H1 (cell line): ENCODE data around the gene PSD2. TPM values are rescaled to one million over a fixed set of nuclear protein-coding genes. Genes with fewer than 3 reads are reported as not detected.

Experiments
- CTCF ChIA-PET: fragments of 300-600 bp; sonication (Branson Sonifier 250); formaldehyde crosslinking; loops from one replicate; lab custom pipeline; 2021; ENCODE audit not compliant: partially characterized antibody; lab: Charles Lee
- POLR2A ChIA-PET: fragments of 300-600 bp; sonication (Branson Sonifier 250); formaldehyde crosslinking; loops from one replicate; lab custom pipeline; 2021; ENCODE audit warnings: inconsistent platforms; ENCODE audit not compliant: partially characterized antibody; lab: Charles Lee
- DNase-seq, 2 experiments: peaks; one replicate each; pipeline versions ENCODE4 v3.0.0 to v3.0.0-alpha.2; 2010 to 2022; ENCODE audit warnings: low spot score in 2 of 2, low read depth in 1 of 2, mixed read lengths in 1 of 2
- FAIRE-seq: peaks from 2 replicates; lab custom pipeline; 2011; peaks lifted over from hg19 to GRCh38; lab: Jason Lieb, UNC
- H2AFZ ChIP-seq: 2 replicates; pipeline ENCODE4 v1.8.1; 2012; ENCODE audit warnings: low read length, inconsistent platforms
- H2AK5ac ChIP-seq: 2 replicates; pipeline ENCODE4 v1.6.1; 2013; ENCODE audit warnings: low read depth, low read length
- H2BK120ac ChIP-seq: replicated peaks from 2 replicates; pipeline ENCODE3; 2013; ENCODE audit warnings: low read depth, low read length, inconsistent platforms
- H2BK12ac ChIP-seq: 2 replicates; pipeline ENCODE4 v1.6.1; 2013; ENCODE audit warnings: low read depth, low read length
- H2BK15ac ChIP-seq: 2 replicates; pipeline ENCODE4 v1.6.1; 2013; ENCODE audit warnings: low read length
- H2BK20ac ChIP-seq: 2 replicates; pipeline ENCODE4 v1.6.1; 2013; ENCODE audit warnings: low read length
- H2BK5ac ChIP-seq: 2 replicates; pipeline ENCODE4 v1.6.1; 2013; ENCODE audit warnings: low read depth, low read length
- H3K14ac ChIP-seq: 2 replicates; pipeline ENCODE4 v1.6.1; 2013; ENCODE audit warnings: inconsistent platforms; ENCODE audit not compliant: insufficient read length
- H3K18ac ChIP-seq: 2 replicates; pipeline ENCODE4 v1.6.1; 2013; ENCODE audit warnings: low read length; ENCODE audit errors: extremely low read depth
- H3K23ac ChIP-seq: 2 replicates; pipeline ENCODE4 v1.6.1; 2013; ENCODE audit warnings: inconsistent platforms; ENCODE audit not compliant: insufficient read length
- H3K23me2 ChIP-seq: 2 replicates; pipeline ENCODE4 v1.6.1; 2013; ENCODE audit warnings: low read depth, low read length
- H3K27ac ChIP-seq: 2 replicates; pipeline ENCODE4 v1.6.1; 2011; ENCODE audit warnings: low read depth, low read length, inconsistent platforms
- H3K27me3 ChIP-seq, 4 experiments: replicated peaks in 1 of 4; 1 replicate in 1 of 4; 2 replicates in 3 of 4; pipeline versions ENCODE4 v1.6.1 to v1.8.1; 2011 to 2013; ENCODE audit warnings: low read length in 3 of 4, mild to moderate bottlenecking in 3 of 4, inconsistent platforms in 2 of 4, mixed read lengths in 2 of 4, moderate library complexity in 1 of 4; ENCODE audit not compliant: control insufficient read depth in 3 of 4, insufficient read depth in 3 of 4; ENCODE audit errors: extremely low read depth in 1 of 4
- H3K36me3 ChIP-seq, 4 experiments: 2 replicates each; pipeline versions ENCODE4 v1.6.1 to v1.8.1; 2011 to 2013; ENCODE audit warnings: mild to moderate bottlenecking in 4 of 4, low read length in 3 of 4, moderate library complexity in 2 of 4, control low read depth in 1 of 4, inconsistent platforms in 1 of 4; ENCODE audit not compliant: insufficient read depth in 4 of 4, control insufficient read depth in 2 of 4
- H3K4ac ChIP-seq: replicated peaks from 2 replicates; pipeline ENCODE3; 2013; ENCODE audit warnings: low read length, low read depth, mixed read lengths, inconsistent platforms; ENCODE audit not compliant: insufficient read length
- H3K4me1 ChIP-seq, 4 experiments: replicated peaks in 1 of 4; 1 replicate in 1 of 4; 2 replicates in 3 of 4; pipeline versions ENCODE4 v1.6.1 to v1.8.1; 2011 to 2013; ENCODE audit warnings: low read length in 3 of 4, inconsistent platforms in 2 of 4, mixed read lengths in 1 of 4; ENCODE audit not compliant: insufficient read depth in 4 of 4, control insufficient read depth in 3 of 4
- H3K4me2 ChIP-seq, 2 experiments: 2 replicates each; pipeline versions ENCODE4 v1.6.1 to v1.8.1; 2011 to 2013; ENCODE audit warnings: low read depth in 2 of 2, low read length in 2 of 2, control low read depth in 1 of 2, inconsistent platforms in 1 of 2, mild to moderate bottlenecking in 1 of 2; ENCODE audit not compliant: insufficient read depth in 1 of 2
- H3K4me3 ChIP-seq, 4 experiments: fragments of 200-600, 300-600 bp in 1 of 4; sonication (generic), shearing (Covaris generic), sonication (Bioruptor Twin) in 1 of 4; 2 replicates each; pipeline versions ENCODE4 v1.5.1 to v1.8.1; 2011 to 2016; ENCODE audit warnings: low read length in 4 of 4, low read depth in 3 of 4, control low read depth in 2 of 4, inconsistent platforms in 2 of 4, mild to moderate bottlenecking in 2 of 4, mixed read lengths in 1 of 4, moderate library complexity in 1 of 4; ENCODE audit not compliant: insufficient read depth in 2 of 4; ENCODE audit errors: extremely low read depth in 1 of 4
- H3K56ac ChIP-seq: replicated peaks from 2 replicates; pipeline ENCODE3; 2013; ENCODE audit warnings: low read depth, mild to moderate bottlenecking, mixed read lengths, low read length, inconsistent platforms; ENCODE audit not compliant: insufficient read length
- H3K79me1 ChIP-seq: 2 replicates; pipeline ENCODE4 v1.6.1; 2013; ENCODE audit warnings: low read depth, low read length, control low read depth
- H3K79me2 ChIP-seq, 2 experiments: 2 replicates each; pipeline versions ENCODE4 v1.6.1 to v1.8.1; 2012 to 2013; ENCODE audit warnings: low read length in 2 of 2, mild to moderate bottlenecking in 2 of 2, inconsistent platforms in 1 of 2; ENCODE audit not compliant: insufficient read depth in 2 of 2, control insufficient read depth in 1 of 2
- H3K9ac ChIP-seq, 4 experiments: replicated peaks in 1 of 4; 1 replicate in 1 of 4; 2 replicates in 3 of 4; pipeline versions ENCODE4 v1.6.1 to v1.8.1; 2011 to 2013; ENCODE audit warnings: low read depth in 3 of 4, low read length in 3 of 4, control low read depth in 2 of 4, mild to moderate bottlenecking in 2 of 4, moderate library complexity in 2 of 4, inconsistent platforms in 1 of 4; ENCODE audit errors: extremely low read depth in 1 of 4
- H3K9me3 ChIP-seq, 2 experiments: 2 replicates each; pipeline versions ENCODE4 v1.6.1 to v1.8.1; 2012 to 2013; ENCODE audit warnings: mild to moderate bottlenecking in 2 of 2, moderate library complexity in 2 of 2, control low read depth in 1 of 2, inconsistent platforms in 1 of 2, low read depth in 1 of 2, low read length in 1 of 2, mixed read lengths in 1 of 2; ENCODE audit not compliant: insufficient read depth in 2 of 2
- H4K20me1 ChIP-seq, 2 experiments: replicated peaks in 1 of 2; 2 replicates each; pipeline versions ENCODE3 to v1.8.1; 2011 to 2013; ENCODE audit warnings: inconsistent platforms in 2 of 2, low read length in 2 of 2, mild to moderate bottlenecking in 1 of 2; ENCODE audit not compliant: insufficient read depth in 2 of 2, control insufficient read depth in 1 of 2
- H4K5ac ChIP-seq: 2 replicates; pipeline ENCODE4 v1.6.1; 2013; ENCODE audit warnings: low read length, low read depth, mixed read lengths, inconsistent platforms; ENCODE audit not compliant: insufficient read length
- H4K8ac ChIP-seq: 2 replicates; pipeline ENCODE4 v1.8.0; 2013; ENCODE audit warnings: mild to moderate bottlenecking, moderate library complexity, low read length, inconsistent platforms; ENCODE audit not compliant: insufficient read depth; ENCODE audit errors: extremely low read depth
- H4K91ac ChIP-seq: replicated peaks from 2 replicates; pipeline ENCODE3; 2013; ENCODE audit warnings: low read length, mixed read lengths, inconsistent platforms; ENCODE audit not compliant: insufficient read length
- NRF1 ChIP-seq: IDR thresholded peaks from 2 replicates; pipeline ENCODE4 v1.6.1; 2011; ENCODE audit warnings: mild to moderate bottlenecking, low read depth, low read length, improper control_type of control experiment
- WGBS, 2 experiments: shearing (Covaris generic) in 1 of 2; methylation state at CpG; one replicate each; pipeline versions ENCODE4 v1.1.6 to v1.1.7; 2013 to 2015; ENCODE audit warnings: low lambda C conversion rate in 2 of 2, mixed read lengths in 2 of 2, inconsistent platforms in 1 of 2, low coverage in 1 of 2, missing lambda C conversion rate in 1 of 2; ENCODE audit not compliant: insufficient replicate concordance in 2 of 2, insufficient coverage in 1 of 2, insufficient read length in 1 of 2; ENCODE audit errors: extremely low coverage in 1 of 2, missing lambda C conversion rate in 1 of 2; 5-methylcytosine and 5-hydroxymethylcytosine counted together
- polyA plus RNA-seq, 7 experiments: library from polyadenylated mRNA; depleted of rRNA in 3 of 7; stranded (reverse) in 5 of 7; unstranded in 2 of 7; fragments of >200 nt in 5 of 7; fragments of 200-250 nt in 2 of 7; gene quantifications; 1 replicate in 5 of 7; 2 replicates in 1 of 7; 4 replicates in 1 of 7; pipeline versions ENCODE4 v1.2.1 to v1.2.3, GENCODE V29; 2011 to 2013; ENCODE audit warnings: missing spikeins in 2 of 7, mixed read lengths in 2 of 7
- total RNA-seq: library from RNA; stranded (reverse); fragmentation: NEBNext Ultra II Directional; extraction: Animal tissue kit (Norgen Biotek cat#: 25700); gene quantifications from 2 replicates; pipeline ENCODE4 v1.2.1, GENCODE V29; 2021
- TF ChIP-seq, protein P1 (sequence below): IDR thresholded peaks from 2 replicates; pipeline ENCODE4 v1.6.1; 2012; ENCODE audit warnings: inconsistent platforms

The PSD2 gene
- total and polyA plus RNA-seq, 2 of the 8 experiments (the other 6 are each of a cell fraction or from before 2014, with no cell fraction given) = 0.06 to 0.14 TPM

DNA sequence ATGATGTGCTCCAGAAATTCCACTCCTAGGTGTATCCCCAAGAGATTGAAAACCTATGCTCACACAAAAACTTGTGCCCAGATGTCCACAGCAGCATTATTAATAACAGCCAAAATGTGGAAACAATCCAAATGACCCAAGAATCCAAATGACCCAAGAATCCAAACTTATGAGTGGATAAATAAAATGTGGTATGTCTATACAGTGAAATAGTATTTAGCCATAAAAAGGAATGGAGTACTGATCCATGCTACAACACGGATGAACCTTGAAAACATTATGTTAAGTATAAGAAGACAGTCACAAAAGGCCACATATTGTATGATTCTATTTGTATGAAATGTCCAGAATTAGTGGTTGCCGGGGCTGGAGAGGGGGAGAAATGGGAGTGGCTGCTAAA, 80.3 kb downstream of the PSD2 start:
- no peaks in the 10 kb centered on the region for H4K20me1 ChIP-seq
- FAIRE-seq (no peak), DNase-seq (no peak)
- no peak overlapping the region for H3K4me3 ChIP-seq
- H3K4me2 ChIP-seq = no peak overlapping the region
- no peak overlapping the region for H3K18ac ChIP-seq
- WGBS, 2 experiments = 83% methylated on average over 2 of the region's 2 CpGs; no CpG with 5 or more reads in 1 of the 2 experiments
- H3K23me2 ChIP-seq = 0 out of 2 replicates have a peak, but pooled peaks cover 1% of the 10 kb centered on the region
- no peaks in the 10 kb centered on the region for H3K36me3 ChIP-seq
- TF ChIP-seq NRF1 = 0 out of 2 replicates have a peak, but pooled peaks have one; percentile 6
- TF ChIP-seq, protein P1, sequence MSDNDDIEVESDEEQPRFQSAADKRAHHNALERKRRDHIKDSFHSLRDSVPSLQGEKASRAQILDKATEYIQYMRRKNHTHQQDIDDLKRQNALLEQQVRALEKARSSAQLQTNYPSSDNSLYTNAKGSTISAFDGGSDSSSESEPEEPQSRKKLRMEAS = no peak
- H2BK120ac ChIP-seq = no peak overlapping the region
- H2BK5ac ChIP-seq = no peak overlapping the region
- no peak overlapping the region for H3K56ac ChIP-seq
- no peak overlapping the region for H2BK12ac ChIP-seq
- H3K4ac ChIP-seq = no peak overlapping the region
- H3K27me3 ChIP-seq = peaks cover 0 to 2% (median 0%) of the 10 kb centered on the region in 4 experiments; a peak in 2 of 7 replicates
- no peak overlapping the region for H2AK5ac ChIP-seq
- H3K23ac ChIP-seq = no peak overlapping the region
- CTCF ChIA-PET = interaction anchor here (1.9 to 4.1 kb wide), 4 partner anchors 10 to 93 kb away, joined by 4 to 35 read pairs (median 16); no protein-coding TSS in a partner anchor
- H3K27ac ChIP-seq = no peak overlapping the region
- H3K9ac ChIP-seq = no peak overlapping the region
- no peak overlapping the region for H4K8ac ChIP-seq
- no peak overlapping the region for H2AFZ ChIP-seq
- no peaks in the 10 kb centered on the region for H3K79me1 ChIP-seq
- no peak overlapping the region for H4K91ac ChIP-seq
- no peak overlapping the region for H3K14ac ChIP-seq
- H4K5ac ChIP-seq = no peak overlapping the region
- no peaks in the 10 kb centered on the region for H3K9me3 ChIP-seq
- POLR2A ChIA-PET = no interaction called here
- no peak overlapping the region for H2BK20ac ChIP-seq
- H3K79me2 ChIP-seq = no peaks in the 10 kb centered on the region
- H2BK15ac ChIP-seq = no peak overlapping the region
- H3K4me1 ChIP-seq = peaks cover 0 to 9% (median 6%) of the 10 kb centered on the region in 4 experiments; a peak in 6 of 7 replicates
